ENCODE results near the gene DSG4. TPM values are rescaled to one million over a fixed set of nuclear protein-coding genes. Genes with fewer than 3 reads are reported as not detected.

DSG4 gene
- total RNA-seq, 1 experiment from 2014 or later: 0.07 TPM

GRCh38 chr18:31432316-31432715 lies 55.7 kb downstream of the DSG4 start:
- no peak for TF ChIP-seq SRF (IDR thresholded peaks at IDR 0.05; ENCODE audit: low read depth)
- no peak for TF ChIP-seq ELF1 (IDR thresholded peaks at IDR 0.05; ENCODE audit: borderline replicate concordance, low read depth)
- no peak for TF ChIP-seq ZNF274 (IDR thresholded peaks at IDR 0.05; ENCODE audit: low read depth, low read length)
- no peak for TF ChIP-seq FOSL1 (IDR thresholded peaks at IDR 0.05; ENCODE audit: low read depth)
- no peak for TF ChIP-seq YY1 (IDR thresholded peaks at IDR 0.05; ENCODE audit: extremely low read depth, insufficient replicate concordance, low read depth, low read length)
- no peak for TF ChIP-seq RAD21 (IDR thresholded peaks at IDR 0.05; ENCODE audit: low read depth)
- TF ChIP-seq ZFX (IDR thresholded peaks at IDR 0.05): no peak
- no peak for TF ChIP-seq CTCF (IDR thresholded peaks at IDR 0.05 in 2 of 3, conservative IDR thresholded peaks at IDR 0.05 in 1 of 3; ENCODE audit: borderline replicate concordance in 1 of 3, insufficient read depth in 1 of 3, low read depth in 2 of 3, low read length in 2 of 3)
- TF ChIP-seq JUND (IDR thresholded peaks at IDR 0.05): no peak
- no peak for TF ChIP-seq EGR1 (IDR thresholded peaks at IDR 0.05; ENCODE audit: low read depth)
- no peak for TF ChIP-seq SP1 (IDR thresholded peaks at IDR 0.05; ENCODE audit: low read depth)
- no peak for TF ChIP-seq CBX3 (IDR thresholded peaks at IDR 0.05; ENCODE audit: low read depth)
- no peak for TF ChIP-seq SIN3A (IDR thresholded peaks at IDR 0.05; ENCODE audit: low read depth)
- no peak for TF ChIP-seq CEBPB (IDR thresholded peaks at IDR 0.05; ENCODE audit: low read depth)
- no peak for TF ChIP-seq POLR2AphosphoS5 (IDR thresholded peaks at IDR 0.05; ENCODE audit: low read depth, low read length)
- no peak for TF ChIP-seq POLR2A (IDR thresholded peaks at IDR 0.05; ENCODE audit: borderline replicate concordance, extremely low read depth, insufficient read depth, insufficient read length)
- no peak for TF ChIP-seq ZBTB33 (IDR thresholded peaks at IDR 0.05; ENCODE audit: extremely low read depth, insufficient replicate concordance, low read length)
- no peak for TF ChIP-seq EZH2 (IDR thresholded peaks at IDR 0.05)
- TF ChIP-seq MAX (IDR thresholded peaks at IDR 0.05): no peak
- no peak for TF ChIP-seq REST (IDR thresholded peaks at IDR 0.05; ENCODE audit: low read depth)
- peaks cover 5 to 26% of the 10 kb centered on the region in 2 experiments; a peak in 3 of 4 replicates for H3K4me1 ChIP-seq (ENCODE audit: control insufficient read depth in 1 of 2, insufficient read depth in 2 of 2, low read length in 2 of 2)

More at GRCh38 chr18:31432316-31432715, 55.7 kb downstream of the DSG4 start:
- no peak for DNase-seq (ENCODE audit: low read depth, low spot score)
- CTCF ChIA-PET: no interaction called here
- ATAC-seq: no peak
- RAD21 ChIA-PET (ENCODE audit: low non-redundant PET in 1 of 2, low total read pairs in 2 of 2, uncharacterized antibody in 2 of 2, unreplicated experiment in 2 of 2): no interaction called here
- no TSS peak for BruUV-seq (replicated peaks)
- no peak overlapping the region for H3K4me3 ChIP-seq (replicated peaks in 1 of 2; ENCODE audit: low read depth in 1 of 2, low read length in 2 of 2)
- H3K9ac ChIP-seq (ENCODE audit: low read length): no peak overlapping the region
- no peaks in the 10 kb centered on the region for H4K20me1 ChIP-seq (ENCODE audit: insufficient read depth)
- H3K9me2 ChIP-seq (ENCODE audit: insufficient read depth): no peaks in the 10 kb centered on the region
- no peaks in the 10 kb centered on the region for H3K27me3 ChIP-seq (ENCODE audit: insufficient read depth, low read length)
- no peak overlapping the region for H3K4me2 ChIP-seq (ENCODE audit: low read length)
- no peak overlapping the region for H3K27ac ChIP-seq (ENCODE audit: low read depth, low read length)
- no peak overlapping the region for H2AFZ ChIP-seq (ENCODE audit: low read depth, low read length, poor library complexity, severe bottlenecking)
- no peaks in the 10 kb centered on the region for H3K79me2 ChIP-seq (ENCODE audit: insufficient read depth, low read length)
- POLR2A ChIA-PET: no interaction called here
- no peaks in the 10 kb centered on the region for H3K9me3 ChIP-seq (ENCODE audit: control insufficient read depth in 1 of 2, insufficient read depth in 1 of 2, low read depth in 1 of 2, low read length in 2 of 2)
- no peaks in the 10 kb centered on the region for H3K36me3 ChIP-seq (ENCODE audit: control insufficient read depth in 1 of 2, insufficient read depth in 2 of 2, low read length in 2 of 2)
- intact Hi-C loops (cut with micrococcal nuclease): no loop called here
